ENCODE measurements around the gene GPR18. TPM values are rescaled to one million over a fixed set of nuclear protein-coding genes. Genes with fewer than 3 reads are reported as not detected.

The GPR18 gene
- total RNA-seq, 2 experiments from 2014 or later = 10.9 to 13.7 TPM

- Histone ChIP-seq H4K20me1 (ENCODE audit: insufficient read depth, low read length) (0 out of 2 replicates have a peak, but pooled peaks cover 4% of the 10 kb centered on the region), H3K36me3 (ENCODE audit: insufficient read depth, low read length) (peaks cover 43% of the 10 kb centered on the region), H3K4me3 (ENCODE audit: low read depth, low read length, poor library complexity, severe bottlenecking) (no peak overlapping the region), H3K9me2 (ENCODE audit: insufficient read depth, low read length) (no peaks in the 10 kb centered on the region), H3K4me1 (ENCODE audit: insufficient read depth, low read length, poor library complexity, severe bottlenecking) (peaks cover 29% of the 10 kb centered on the region), H3K4me2 (ENCODE audit: low read length) (peak overlapping the region; percentile 81; the same call in 1 of the 2 replicates), H3K79me2 (ENCODE audit: insufficient read depth, low read depth, low read length) (peaks cover 62% of the 10 kb centered on the region), H3K27ac (ENCODE audit: low read depth, low read length, poor library complexity, severe bottlenecking) (no peak overlapping the region), H3K9me3 (ENCODE audit: low read length) (no peaks in the 10 kb centered on the region), H2AFZ (ENCODE audit: low read length) (no peak overlapping the region)
- CTCF ChIA-PET (ENCODE audit: unreplicated experiment) = no interaction called here
- POLR2A ChIA-PET = interaction anchor here (0.6 to 4.1 kb wide), 5 partner anchors 21 to 52 kb away, joined by 3 to 51 read pairs (median 4); no protein-coding TSS in a partner anchor
- intact Hi-C loops (cut with micrococcal nuclease; ENCODE audit: unreplicated experiment) = loop anchor here (2.0 to 10.0 kb wide), 2 partner anchors 16 to 250 kb away; partner anchors contain the start of gene TM9SF2
- no TSS peak for BruUV-seq (replicated peaks)
- TF ChIP-seq CTCF (conservative IDR thresholded peaks at IDR 0.05; ENCODE audit: low read length) = no peak
- TF ChIP-seq EZH2phosphoT487 (IDR thresholded peaks at IDR 0.05; ENCODE audit: borderline replicate concordance, low read depth, low read length) = no peak
- no peak for DNase-seq (ENCODE audit: low spot score)
These were observed 3.3 kb downstream of the GPR18 start for GRCh38 chr13:99254830-99255229.

GRCh38 chr13:99251921-99252320 is 6.3 kb downstream of the GPR18 start:
- DNase-seq (ENCODE audit: low spot score) = no peak
- intact Hi-C loops (cut with micrococcal nuclease; ENCODE audit: unreplicated experiment) = loop anchor here (10.0 kb wide), 1 partner anchor 253 kb away; the partner anchor contains the start of gene TM9SF2
- Histone ChIP-seq H3K4me3 (ENCODE audit: low read depth, low read length, poor library complexity, severe bottlenecking) (no peak overlapping the region), H3K36me3 (ENCODE audit: insufficient read depth, low read length) (peaks cover 50% of the 10 kb centered on the region), H4K20me1 (ENCODE audit: insufficient read depth, low read length) (0 out of 2 replicates have a peak, but pooled peaks cover 4% of the 10 kb centered on the region), H3K9me3 (ENCODE audit: low read length) (no peaks in the 10 kb centered on the region), H2AFZ (ENCODE audit: low read length) (no peak overlapping the region), H3K9me2 (ENCODE audit: insufficient read depth, low read length) (no peaks in the 10 kb centered on the region), H3K4me1 (ENCODE audit: insufficient read depth, low read length, poor library complexity, severe bottlenecking) (peaks cover 16% of the 10 kb centered on the region), H3K27ac (ENCODE audit: low read depth, low read length, poor library complexity, severe bottlenecking) (no peak overlapping the region), H3K79me2 (ENCODE audit: insufficient read depth, low read depth, low read length) (peaks cover 43% of the 10 kb centered on the region), H3K4me2 (ENCODE audit: low read length) (no peak overlapping the region)
- TF ChIP-seq CTCF (conservative IDR thresholded peaks at IDR 0.05; ENCODE audit: low read length) (no peak), EZH2phosphoT487 (IDR thresholded peaks at IDR 0.05; ENCODE audit: borderline replicate concordance, low read depth, low read length) (no peak)
- CTCF ChIA-PET (ENCODE audit: unreplicated experiment) = no interaction called here
- no TSS peak for BruUV-seq (replicated peaks)
- POLR2A ChIA-PET = interaction anchor here (0.7 kb wide), 1 partner anchor 9 kb away, joined by 4 read pairs; no protein-coding TSS in a partner anchor

All from OCI-LY7 (cell line).